CD4-positive, alpha-beta T cell treated with Interferon alpha-2 for 1 hour (primary cell): ENCODE measurements around the gene GPRIN1.
"Not testable (repeated sequence)": the region's sequence is repeated elsewhere in the genome, so short reads cannot be mapped to it uniquely, and the experiment has no call there.

Source experiments
- DNase-seq, 2 donors: peaks; one replicate each; pipeline ENCODE4 v3.0.0-alpha.2; 2020 to 2022

The GPRIN1 gene

DNA sequence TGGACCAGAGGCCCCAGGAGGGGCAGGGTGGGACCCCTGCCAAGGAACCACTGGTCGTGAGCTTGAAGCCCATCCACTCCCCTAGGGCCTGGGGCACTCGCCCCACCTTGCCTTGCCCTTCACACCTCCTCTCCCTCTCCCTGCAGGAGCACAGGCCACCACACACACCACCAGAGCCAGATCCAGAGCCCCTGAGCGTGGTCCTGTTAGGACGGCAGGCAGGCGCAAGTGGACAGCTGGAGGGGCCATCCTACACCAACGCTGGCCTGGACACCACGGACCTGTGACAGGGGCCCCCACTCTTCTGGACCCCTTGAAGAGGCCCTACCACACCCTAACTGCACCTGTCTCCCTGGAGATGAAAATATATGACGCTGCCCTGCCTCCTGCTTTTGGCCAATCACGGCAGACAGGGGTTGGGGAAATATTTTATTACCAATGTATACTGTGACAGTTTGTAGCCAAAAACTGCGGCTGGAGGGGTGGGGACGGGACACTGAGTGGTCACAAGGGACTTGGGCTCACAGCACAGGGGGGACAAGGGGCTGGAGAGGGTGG is 14.5 kb downstream of the GPRIN1 start:
- no peak for DNase-seq

DNA sequence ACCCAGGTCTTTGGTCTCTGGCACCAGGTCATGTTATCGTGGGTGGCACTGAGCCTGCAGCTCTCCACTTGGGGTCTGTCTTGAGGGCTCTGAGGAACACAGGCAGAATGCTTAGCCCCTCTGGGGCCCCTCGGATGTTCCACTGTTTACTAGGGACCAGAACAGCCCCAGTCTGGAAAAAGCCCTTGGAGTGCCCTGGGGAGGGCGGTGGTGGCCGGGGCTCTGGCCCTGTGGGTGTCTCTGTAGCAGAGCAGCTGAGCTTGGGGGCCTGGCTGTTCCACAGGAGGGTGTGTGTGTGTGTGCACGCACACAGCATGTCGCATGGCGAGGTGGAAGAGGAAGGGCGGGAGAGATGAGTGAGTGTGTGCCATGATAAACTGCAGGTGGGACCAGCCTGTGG is 15.4 kb downstream of the GPRIN1 start:
- DNase-seq: no peak

DNA sequence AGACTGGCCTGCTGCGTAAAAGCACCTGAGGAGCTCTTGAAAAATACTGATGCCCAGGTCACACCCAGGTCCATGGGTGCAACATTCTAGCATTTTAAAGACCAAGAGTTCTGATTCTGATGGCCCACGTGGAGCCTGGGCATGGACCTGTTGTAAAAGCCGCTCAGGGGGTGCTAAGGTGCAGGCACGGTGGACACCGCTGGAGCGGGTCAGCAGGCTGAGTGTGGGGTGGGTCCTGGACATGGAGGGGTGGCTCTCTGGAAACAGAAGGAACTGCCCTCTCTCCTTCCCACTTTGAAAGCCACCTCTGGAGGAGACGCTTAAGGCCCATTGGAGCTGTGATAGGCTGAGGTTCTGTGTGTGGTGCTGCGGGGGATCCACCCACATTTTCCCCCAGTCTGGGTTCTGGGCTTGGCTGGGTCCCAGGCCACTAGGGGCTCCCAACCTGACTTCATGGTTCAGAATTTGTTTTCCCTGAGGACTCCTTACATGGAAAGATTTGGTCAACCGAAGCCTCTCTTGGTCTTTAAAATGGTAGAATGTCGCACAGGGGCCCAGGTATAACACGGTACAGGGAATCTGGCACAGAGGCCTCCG is 16.6 kb downstream of the GPRIN1 start:
- no peak for DNase-seq

DNA sequence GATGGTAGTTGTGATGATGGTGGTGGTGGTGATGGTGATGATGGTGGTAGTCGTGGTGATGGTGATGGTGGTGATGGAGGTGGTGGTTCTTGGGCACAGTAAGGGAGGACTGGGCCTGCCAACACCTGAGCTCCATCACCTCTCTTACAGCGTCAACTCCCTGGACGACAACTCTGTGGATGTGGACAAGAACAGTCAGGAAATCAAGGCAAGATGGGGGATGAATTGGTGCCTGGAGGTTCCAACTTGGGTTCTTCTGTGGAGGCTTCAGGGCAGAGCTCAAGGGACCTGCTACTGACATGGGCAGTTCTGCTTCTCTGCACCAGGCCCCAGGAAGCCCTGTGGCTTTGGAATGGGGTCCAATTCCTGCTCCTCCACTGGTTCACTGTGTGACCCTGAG is 17.4 kb downstream of the GPRIN1 start:
- DNase-seq: no peak

DNA sequence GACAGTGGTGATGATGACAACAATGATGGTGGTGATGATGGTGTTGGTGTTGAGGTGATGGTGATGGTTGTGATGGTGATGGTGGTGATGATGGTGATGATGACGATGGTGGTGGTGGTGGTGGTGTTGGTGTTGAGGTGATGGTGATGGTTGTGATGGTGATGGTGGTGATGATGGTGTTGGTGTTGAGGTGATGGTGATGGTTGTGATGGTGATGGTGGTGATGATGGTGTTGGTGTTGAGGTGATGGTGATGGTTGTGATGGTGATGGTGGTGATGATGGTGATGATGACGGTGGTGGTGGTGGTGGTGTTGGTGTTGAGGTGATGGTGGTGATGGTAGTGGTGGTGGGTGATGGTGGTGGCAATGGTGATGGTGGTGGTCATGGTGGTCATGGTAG is 18.3 kb downstream of the GPRIN1 start:
- DNase-seq: not testable (repeated sequence)

DNA sequence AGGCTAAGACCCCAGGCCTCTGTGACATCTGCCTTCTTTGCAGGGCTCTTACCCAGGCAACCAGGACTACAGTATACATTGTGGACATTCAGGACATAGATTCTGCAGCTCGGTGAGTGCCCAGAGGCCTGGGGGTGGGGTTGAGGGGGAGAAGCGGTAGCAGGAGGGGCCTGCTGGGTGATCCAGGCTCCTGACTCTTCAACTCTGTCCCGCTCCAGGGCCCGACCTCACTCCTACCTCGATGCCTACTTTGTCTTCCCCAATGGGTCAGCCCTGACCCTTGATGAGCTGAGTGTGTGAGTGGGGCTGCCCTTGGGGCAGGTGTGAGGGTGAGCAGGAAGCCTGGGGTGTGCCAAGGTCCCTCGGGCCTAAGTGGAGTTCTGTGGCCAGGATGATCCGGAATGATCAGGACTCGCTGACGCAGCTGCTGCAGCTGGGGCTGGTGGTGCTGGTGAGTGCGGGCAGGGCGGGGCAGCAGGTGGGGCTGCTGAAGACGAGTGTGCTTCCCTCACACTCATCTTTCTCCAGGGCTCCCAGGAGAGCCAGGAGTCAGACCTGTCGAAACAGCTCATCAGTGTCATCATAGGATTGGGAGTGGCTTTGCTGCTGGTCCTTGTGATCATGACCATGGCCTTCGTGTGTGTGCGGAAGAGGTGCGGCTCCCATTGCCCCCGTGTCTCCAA is 19.8 kb downstream of the GPRIN1 start:
- no peak for DNase-seq

DNA sequence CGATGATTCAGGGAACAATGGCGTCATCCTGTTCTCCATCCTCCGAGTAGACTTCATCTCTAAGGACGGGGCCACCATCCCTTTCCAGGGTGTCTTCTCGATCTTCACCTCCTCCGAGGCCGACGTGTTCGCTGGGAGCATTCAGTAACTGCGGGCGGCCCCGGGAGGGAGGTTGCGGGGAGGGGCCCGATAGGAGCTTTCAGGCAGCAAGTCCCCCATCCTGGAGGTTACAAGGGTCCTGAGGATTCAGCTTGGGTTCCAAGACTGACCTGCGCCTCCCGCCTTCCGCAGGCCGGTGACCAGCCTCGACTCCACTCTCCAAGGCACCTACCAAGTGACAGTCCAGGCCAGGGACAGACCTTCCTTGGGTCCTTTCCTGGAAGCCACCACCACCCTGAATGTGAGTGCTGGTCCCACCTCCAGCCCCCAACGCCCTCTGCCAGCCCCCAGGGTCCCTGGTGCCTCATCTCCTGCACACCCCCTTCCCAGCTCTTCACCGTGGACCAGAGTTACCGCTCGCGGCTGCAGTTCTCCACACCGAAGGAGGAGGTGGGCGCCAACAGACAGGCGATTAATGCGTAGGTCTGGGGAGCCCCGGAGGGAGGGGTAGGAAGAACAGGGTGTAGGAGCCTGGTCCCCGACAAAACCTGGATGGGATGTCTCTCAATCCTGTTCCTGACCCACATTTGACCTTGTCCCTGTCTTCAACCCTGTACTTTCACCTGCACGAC is 20.8 kb downstream of the GPRIN1 start:
- DNase-seq: no peak

DNA sequence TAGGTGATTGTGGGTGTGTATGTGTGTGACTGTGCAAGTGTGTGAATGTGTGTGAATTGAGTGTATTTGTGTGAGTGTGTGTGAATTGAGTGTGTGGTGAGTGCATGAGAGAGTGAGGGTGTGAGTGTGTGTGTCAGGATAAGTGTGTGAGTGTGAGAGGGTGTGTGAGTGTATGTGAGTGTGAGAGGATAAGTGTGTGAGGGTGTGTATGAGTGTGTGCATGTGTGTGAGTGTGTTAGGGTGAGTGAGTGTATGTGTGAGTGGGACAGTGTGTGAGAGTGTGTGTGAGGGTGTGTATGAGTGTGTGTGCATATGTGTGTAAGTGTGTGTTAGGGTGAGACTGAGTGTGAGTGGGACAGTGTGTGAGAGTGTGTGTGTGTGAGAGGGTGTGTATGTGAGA is 21.7 kb downstream of the GPRIN1 start:
- no peak for DNase-seq

DNA sequence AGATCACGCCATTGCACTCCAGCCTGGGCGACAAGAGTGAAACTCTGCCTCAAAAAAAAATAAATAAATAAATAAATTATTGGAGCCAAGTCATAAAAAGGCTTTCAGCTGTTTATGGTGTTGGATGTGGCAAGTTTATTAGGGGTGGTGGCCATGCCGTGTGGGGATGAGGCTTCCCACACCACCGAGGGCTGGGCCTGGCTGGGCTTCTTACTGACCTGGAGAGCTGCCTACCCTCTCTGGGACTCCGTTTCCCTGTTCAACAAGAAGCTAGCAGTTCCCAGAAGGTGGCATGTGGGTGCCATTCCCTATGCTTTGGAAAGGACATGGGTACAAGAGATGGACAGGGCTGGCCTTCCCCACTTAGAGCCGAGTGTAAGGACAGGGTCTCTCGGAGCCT is 22.6 kb downstream of the GPRIN1 start:
- DNase-seq: no peak

DNA sequence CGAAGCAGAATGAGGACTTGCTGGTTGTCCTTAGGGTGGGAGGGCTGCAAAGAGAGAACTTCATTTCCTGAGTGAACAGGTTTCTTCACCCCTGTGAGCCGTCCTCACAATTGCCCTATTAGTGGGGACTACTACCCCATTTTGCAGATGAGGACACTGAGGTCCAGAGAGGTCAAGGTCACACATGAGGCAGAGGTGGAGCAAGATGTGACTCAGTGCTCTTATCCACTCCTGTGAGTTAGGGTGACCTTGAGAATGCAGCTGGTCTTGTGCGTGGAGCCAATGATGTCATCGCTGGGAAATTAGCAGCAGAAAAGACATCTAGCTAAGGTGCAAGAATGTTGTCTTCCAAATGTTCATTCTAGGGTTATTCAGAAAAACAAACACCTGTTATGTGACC is 26.9 kb downstream of the GPRIN1 start:
- no peak for DNase-seq

DNA sequence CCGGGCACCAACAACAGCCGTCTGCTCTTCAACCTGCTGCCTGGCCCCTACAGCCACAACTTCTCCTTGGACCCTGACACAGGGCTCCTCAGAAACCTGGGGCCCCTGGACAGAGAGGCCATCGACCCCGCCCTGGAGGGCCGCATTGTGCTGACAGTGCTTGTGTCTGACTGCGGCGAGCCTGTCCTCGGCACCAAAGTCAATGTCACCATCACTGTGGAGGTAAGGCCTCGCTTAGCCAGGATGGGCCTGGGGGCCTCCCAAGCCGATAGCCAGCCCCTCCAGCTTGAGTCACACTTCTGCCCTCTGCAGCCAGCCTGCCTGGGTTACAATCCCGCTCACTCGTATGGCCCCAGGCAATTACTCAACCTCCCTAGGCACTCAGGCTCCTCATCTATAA is 28.6 kb downstream of the GPRIN1 start:
- no peak for DNase-seq

DNA sequence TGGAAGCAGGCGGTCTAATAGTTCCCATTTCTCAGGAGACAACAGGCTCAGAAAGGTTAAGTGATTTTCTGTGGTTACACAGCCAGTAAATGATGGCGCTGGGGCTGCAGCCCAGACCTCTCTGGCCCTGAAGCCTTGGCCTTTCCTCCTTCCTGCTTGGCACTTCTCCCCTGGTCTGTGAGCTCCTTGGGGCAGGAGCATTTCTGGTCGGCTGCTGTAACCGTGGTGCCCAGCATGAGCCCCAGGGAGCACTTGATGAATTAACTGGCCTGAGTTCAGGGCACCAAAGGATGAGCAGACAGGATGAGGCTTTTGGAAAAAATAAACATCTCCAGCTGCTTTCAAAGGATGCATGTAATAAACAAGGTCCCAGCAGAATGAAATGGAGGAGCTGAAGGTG is 30.6 kb downstream of the GPRIN1 start:
- DNase-seq: no peak

DNA sequence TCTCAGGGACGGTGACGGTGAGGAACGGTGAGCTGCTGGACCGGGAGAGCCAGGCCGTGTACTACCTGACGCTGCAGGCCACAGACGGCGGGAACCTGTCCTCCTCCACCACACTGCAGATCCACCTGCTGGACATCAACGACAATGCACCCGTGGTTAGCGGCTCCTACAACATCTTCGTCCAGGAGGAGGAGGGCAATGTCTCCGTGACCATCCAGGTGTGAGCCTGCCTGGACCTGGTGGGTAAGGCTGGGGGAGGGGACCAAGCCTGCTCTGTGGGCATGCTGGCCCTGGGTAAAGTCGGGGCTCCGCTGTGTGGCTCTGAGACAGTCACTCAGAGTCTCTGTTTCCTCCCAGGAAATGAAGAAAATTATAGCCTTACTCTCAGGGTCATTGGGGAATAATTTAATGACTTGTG is 31.6 kb downstream of the GPRIN1 start:
- DNase-seq: peak; percentile 44 to 56

DNA sequence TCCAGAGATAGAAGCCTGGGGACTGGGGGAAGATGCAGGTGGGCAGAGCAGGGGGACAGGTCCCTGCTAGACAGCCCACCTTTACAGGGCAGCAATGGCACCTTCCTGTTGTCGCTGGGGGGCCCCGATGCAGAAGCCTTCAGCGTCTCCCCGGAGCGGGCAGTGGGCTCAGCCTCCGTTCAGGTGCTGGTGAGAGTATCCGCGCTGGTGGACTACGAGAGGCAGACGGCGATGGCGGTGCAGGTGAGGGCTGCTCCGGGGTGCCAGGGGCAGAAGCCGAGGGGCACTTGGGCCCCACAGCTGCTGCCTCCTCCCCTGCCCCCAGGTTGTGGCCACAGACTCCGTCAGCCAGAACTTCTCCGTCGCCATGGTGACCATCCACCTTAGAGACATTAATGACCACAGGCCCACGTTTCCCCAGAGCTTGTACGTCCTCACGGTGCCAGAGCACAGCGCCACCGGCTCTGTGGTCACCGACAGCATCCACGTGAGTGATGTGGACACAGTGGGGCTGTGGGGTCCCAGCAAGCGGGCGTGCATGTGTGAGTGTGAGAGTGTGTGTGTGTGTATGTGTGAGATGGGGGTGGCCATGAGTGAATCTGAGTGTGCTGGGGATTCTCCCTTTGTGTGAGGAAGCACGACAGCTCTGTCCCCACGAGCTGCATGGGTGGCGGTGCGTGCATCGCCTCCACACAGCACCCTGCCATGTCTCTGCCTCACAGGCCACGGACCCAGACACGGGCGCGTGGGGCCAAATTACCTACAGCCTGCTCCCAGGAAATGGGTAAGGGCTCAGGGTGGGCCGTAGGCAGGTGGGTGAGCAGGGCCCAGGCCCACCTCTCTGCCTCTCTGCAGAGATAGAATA is 32.4 kb downstream of the GPRIN1 start:
- DNase-seq: no peak

DNA sequence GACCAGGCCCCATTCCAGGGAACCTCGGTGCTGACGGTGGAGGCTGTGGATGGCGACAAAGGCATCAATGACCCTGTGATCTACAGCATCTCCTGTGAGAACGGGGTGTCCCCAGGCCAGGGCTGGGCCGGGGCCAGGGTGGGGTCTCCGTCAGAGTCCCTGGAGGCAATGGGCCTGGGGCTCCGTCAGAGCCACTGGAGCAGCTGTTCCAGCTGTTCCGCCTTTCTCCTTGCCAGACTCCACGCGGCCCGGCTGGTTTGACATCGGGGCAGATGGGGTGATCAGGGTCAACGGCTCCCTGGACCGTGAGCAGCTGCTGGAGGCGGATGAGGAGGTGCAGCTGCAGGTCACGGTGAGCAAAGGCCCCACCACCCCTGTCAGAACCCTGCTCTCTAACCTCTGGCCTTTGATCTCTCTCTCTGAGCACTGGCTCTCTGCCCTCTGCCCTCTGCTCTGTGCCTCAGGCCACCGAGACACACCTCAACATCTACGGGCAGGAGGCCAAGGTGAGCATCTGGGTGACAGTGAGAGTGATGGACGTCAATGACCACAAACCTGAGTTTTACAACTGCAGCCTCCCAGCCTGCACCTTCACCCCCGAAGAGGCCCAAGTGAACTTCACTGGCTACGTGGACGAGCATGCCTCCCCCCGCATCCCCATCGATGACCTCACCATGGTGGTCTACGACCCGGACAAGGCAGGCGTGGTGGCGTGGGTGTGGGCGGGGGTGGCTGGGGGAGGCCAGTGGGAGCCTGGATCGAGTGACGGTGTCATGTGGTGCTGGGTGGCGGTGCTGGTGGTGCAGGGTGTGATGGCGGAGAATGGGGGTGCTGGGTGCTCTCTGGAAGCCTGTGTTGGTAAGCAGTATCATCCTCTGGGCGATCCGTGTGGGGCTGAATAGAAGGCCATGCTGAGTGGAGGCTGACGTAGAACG is 34.2 kb downstream of the GPRIN1 start:
- no peak for DNase-seq

DNA sequence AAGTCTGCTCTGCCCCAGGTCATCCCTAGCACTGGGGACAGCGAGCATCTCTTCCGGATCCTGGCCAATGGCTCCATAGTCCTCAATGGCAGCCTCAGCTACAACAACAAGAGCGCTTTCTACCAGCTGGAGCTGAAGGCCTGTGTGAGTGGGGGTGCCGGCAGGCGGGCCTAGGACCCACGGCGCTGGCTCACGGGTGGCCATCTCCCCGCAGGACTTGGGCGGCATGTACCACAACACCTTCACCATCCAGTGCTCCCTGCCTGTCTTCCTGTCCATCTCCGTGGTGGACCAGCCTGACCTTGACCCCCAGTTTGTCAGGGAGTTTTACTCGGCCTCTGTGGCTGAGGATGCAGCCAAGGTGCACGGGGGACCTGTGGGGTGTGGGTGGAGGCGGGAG is 34.9 kb downstream of the GPRIN1 start:
- no peak for DNase-seq

DNA sequence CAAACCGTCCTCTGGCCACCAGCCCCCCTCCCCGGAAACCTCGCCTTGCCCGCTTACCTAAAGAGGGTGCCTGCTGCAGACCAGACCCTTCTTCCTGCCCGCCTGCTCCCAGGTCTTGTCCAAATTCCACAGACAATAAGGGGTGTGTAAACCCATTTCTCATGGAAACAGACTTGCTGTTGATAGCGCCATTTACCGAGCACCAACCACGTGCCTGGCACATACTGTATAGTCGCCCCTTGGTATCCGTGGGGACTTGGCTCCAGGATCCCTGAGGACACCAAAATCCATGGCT is 35.7 kb downstream of the GPRIN1 start:
- no peak for DNase-seq

DNA sequence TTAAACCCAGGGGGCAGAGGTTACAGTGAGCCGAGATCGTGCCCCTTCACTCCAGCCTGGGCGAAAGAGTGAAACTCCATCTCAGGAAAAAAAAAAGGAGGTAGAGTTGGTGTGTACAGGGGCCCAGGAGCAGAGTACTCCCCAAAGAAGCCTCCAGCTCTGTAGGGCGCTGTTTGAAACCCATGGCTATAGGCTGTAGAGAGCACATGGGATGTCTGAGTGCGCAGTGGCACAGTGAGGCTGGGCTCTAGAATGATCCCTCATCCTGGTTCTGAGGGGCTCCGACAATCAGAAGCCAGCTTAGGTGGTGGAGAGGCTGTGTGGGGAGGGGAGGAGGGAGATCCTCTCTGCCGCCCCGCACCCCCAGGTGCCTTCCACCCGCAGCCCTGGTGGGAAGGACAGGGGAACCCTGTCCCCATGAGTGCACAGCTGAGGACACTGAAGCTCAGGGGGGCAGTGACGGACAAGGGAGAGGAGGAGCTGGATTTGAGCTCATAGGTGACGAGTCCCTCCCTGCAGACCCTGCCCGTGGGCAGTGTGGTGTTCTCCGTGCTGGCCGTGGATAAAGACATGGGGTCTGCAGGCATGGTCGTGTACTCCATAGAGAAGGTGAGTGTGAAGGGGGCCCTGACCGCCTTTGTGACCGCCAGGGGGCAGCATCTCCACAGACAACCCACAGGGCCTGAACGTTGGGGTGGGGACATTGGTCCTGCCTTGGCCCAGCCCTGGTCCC is 36.2 kb downstream of the GPRIN1 start:
- peak; percentile 69 to 78 for DNase-seq

DNA sequence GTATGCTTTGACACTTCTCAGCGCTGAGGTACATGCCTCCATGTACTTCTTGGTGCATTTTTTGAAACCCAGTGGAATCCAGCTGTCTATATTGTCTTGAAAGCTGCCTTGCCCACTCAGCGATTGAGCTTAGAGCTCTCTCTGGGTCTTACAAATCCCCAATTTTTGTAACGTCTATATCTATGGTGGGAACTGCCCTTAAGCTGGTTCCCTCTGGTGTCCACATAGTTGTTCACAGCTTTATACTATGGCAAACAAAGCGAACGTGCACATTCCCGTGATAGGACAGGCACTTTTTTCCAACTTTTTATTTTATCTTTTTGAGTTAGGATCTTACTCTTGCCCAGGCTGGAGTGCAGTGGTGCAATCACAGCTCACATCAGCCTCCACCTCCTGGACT is 39.9 kb downstream of the GPRIN1 start:
- DNase-seq: no peak

DNA sequence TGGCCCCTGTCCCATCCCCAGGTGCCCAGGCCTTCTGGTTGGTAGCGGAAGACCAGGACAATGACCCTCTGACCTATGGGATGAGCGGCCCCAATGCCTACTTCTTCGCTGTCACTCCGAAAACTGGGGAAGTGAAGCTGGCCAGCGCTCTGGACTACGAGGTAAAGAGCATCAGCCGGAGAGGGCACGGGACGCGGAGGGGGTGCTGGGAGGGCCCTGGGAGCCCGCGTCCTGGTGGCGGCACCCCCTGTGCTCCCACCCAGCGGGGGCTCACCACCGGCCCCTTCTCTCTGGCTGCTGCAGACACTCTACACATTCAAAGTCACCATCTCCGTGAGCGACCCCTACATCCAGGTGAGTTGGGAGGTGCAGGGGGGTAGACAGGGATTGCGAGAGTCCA is 41.3 kb downstream of the GPRIN1 start:
- no peak for DNase-seq

DNA sequence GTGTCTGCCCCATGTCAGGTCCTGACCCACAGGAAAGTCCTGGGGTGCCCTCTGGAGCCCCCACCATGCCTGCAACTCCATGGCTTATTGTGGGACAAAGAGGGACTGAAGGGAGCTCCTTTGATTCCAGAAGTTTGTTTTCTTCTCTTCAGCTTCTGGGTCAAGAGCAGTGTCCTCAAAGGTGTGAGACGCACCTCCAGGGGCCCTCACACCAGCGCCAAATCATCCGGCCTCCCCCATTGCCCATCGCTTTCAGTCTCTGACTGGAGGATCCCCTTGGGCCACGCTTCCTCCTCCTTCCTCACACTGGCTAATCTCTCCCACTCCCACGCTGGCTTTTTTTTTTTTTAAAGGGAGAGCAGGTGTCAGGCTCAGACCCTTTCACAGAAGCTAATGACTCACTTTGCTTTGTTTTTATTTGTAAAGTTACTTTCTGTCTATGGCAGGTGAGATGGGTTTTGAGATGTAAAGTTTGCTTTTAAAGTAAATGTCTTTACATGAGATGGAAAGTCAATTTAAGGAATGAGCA is 44.1 kb downstream of the GPRIN1 start:
- no peak for DNase-seq
